ENCODE results near the gene CNKSR3.

DNA sequence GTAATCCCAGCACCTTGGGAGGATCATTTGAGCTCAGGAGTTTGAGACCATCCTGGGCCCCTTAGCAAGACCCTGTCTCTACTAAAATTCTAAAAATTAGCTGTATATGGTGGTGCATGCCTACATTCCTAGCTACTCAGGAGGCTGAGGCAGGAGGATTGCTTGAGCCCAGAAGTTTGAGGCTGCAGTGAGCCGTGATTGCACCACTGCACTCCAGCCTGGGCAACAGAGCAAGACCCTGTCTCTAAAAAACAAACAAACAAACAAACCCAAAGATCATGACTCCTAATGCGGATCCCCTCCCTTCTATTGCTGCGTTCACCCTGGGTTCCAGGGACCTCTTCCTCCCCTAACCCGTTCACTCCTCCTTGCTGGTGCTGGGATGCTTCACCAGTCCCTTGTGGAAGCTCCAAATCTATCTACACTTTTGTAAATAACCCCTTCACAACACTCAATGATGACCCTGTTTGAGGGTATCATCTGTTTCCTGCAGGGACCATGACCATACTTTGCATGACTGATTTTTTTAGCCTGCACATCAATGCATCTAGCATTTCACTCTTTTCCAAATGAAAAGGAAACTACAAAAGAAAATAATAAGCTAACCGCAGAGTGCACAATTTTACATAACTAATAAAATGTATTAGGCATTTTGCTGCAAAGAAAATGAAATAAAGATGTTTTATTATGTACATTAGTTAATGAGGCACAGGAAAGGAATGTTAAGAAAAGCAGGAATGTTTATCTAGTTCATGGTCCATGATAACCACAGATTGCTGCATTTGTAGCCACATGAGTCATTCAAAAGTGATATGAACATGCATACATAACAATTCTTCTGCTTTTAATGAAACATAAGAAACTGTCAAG is 123.4 kb downstream of the CNKSR3 start:
- TF ChIP-seq, protein P1, sequence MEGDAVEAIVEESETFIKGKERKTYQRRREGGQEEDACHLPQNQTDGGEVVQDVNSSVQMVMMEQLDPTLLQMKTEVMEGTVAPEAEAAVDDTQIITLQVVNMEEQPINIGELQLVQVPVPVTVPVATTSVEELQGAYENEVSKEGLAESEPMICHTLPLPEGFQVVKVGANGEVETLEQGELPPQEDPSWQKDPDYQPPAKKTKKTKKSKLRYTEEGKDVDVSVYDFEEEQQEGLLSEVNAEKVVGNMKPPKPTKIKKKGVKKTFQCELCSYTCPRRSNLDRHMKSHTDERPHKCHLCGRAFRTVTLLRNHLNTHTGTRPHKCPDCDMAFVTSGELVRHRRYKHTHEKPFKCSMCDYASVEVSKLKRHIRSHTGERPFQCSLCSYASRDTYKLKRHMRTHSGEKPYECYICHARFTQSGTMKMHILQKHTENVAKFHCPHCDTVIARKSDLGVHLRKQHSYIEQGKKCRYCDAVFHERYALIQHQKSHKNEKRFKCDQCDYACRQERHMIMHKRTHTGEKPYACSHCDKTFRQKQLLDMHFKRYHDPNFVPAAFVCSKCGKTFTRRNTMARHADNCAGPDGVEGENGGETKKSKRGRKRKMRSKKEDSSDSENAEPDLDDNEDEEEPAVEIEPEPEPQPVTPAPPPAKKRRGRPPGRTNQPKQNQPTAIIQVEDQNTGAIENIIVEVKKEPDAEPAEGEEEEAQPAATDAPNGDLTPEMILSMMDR (IDR thresholded peaks at IDR 0.05) = no peak
- TF ChIP-seq POLR2A (IDR thresholded peaks at IDR 0.05) = no peak

Measured in uterus (tissue), 2 donors.